K562 (cell line): ENCODE data around the gene CRABP2.

ENCODE experiments used
- EGR1 ChIP-seq: fragments of 450-650 bp; conservative IDR thresholded peaks from 2 replicates; pipeline ENCODE4 v1.6.1; 2017; ENCODE audit warnings: mild to moderate bottlenecking
- EP300 ChIP-seq: IDR thresholded peaks from 2 replicates; pipeline ENCODE4 v1.6.1; 2012; ENCODE audit warnings: low read length, improper control_type of control experiment
- HMBOX1 ChIP-seq: sonication (generic); IDR thresholded peaks from 2 replicates; pipeline ENCODE4 v1.6.1; 2016
- HMGN3 ChIP-seq: IDR thresholded peaks from 2 replicates; pipeline ENCODE4 v1.6.1; 2011; ENCODE audit warnings: borderline replicate concordance, low read depth, mild to moderate bottlenecking, mixed read lengths, low read length; ENCODE audit not compliant: insufficient read length; ENCODE audit errors: extremely low read depth
- JUN ChIP-seq, 2 experiments: sonication (generic) in 1 of 2; formaldehyde crosslinking in 1 of 2; IDR thresholded peaks; 2 replicates each; pipeline versions ENCODE4 v1.6.1 to v1.8.0; 2012 to 2022; ENCODE audit warnings: borderline replicate concordance in 2 of 2, mild to moderate bottlenecking in 2 of 2, improper control_type of control experiment in 1 of 2, low read depth in 1 of 2, low read length in 1 of 2, missing genetic modification reagents in 1 of 2
- NFRKB ChIP-seq: fragments of 450-650 bp; IDR thresholded peaks from 2 replicates; pipeline ENCODE4 v1.6.1; 2016; ENCODE audit warnings: low read depth
- OTX1 ChIP-seq: fragments of 450-650 bp; formaldehyde crosslinking; IDR thresholded peaks from 2 replicates; pipeline ENCODE4 v1.4.0; 2022; ENCODE audit warnings: mild to moderate bottlenecking
- ZBTB7A ChIP-seq: IDR thresholded peaks from 2 replicates; pipeline ENCODE4 v1.6.1; 2011; ENCODE audit warnings: low read depth, mild to moderate bottlenecking, low read length, moderate library complexity, borderline replicate concordance; ENCODE audit not compliant: control insufficient read depth
- ZNF24 ChIP-seq: fragments of 450-650 bp; IDR thresholded peaks from 2 replicates; pipeline ENCODE4 v1.6.1; 2016
- ZNF253 ChIP-seq: fragments of 250-450 bp; sonication (Bioruptor Pico); conservative IDR thresholded peaks from 2 replicates; pipeline ENCODE4 v1.6.1; 2021; ENCODE audit warnings: mild to moderate bottlenecking

DNA sequence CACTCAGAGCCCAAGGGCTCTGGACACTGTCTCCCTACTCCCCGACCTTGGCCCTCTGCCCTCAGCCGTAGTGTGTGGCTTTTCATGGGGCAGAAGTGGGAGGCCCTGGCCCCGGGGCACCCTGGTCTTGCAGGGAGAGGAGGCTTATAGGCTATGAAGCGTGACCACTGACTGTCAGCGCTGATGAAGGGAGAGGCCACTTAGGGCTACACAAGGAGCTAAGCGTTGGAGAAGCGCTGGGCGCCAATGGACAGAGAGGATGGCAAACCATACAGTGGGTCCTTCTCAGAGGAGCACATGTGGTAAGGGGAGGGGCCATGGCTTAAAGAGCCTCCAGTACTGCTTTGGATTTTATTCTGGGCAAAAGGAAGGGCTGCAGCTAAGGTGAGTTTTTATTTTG is 7.9 kb downstream of the CRABP2 start:
- TF ChIP-seq ZNF24 (no peak), HMBOX1 (no peak), ZBTB7A (no peak), EGR1 (no peak), ZNF253 (CRISPR knock-in tag) (no peak), NFRKB (no peak), OTX1 (no peak), EP300 (no peak), HMGN3 (no peak), JUN (IDR thresholded peaks at IDR 0.05; ENCODE audit: borderline replicate concordance, low read depth, low read length) (no peak), JUN (CRISPR knock-in tag; IDR thresholded peaks at IDR 0.05; ENCODE audit: borderline replicate concordance) (no peak)
